B cell (primary cell): ENCODE data around the gene CRY2. TPM values are rescaled to one million over a fixed set of nuclear protein-coding genes. Genes with fewer than 3 reads are reported as not detected.
A peak's percentile ranks its signal among the peaks of the same experiment; 100 is the strongest.
"Not testable (repeated sequence)": the region's sequence is repeated elsewhere in the genome, so short reads cannot be mapped to it uniquely, and the experiment has no call there.

Source experiments
- ATAC-seq: fragments of 200-7000 bp; cut with Tn5 transposase; one replicate; pipeline ENCODE4 v1.10.0; 2021; ENCODE audit warnings: low read depth, mild to moderate bottlenecking, moderate number of reproducible peaks, moderate library complexity
- CTCF ChIA-PET: fragments of 350-600 bp; sonication (Branson Sonifier 250); formaldehyde crosslinking; loops from one replicate; lab custom pipeline; 2021; ENCODE audit warnings: antibody characterized with exemption, inconsistent platforms; lab: Charles Lee
- POLR2A ChIA-PET: fragments of 350-600 bp; sonication (Branson Sonifier 250); formaldehyde crosslinking; loops from one replicate; lab custom pipeline; 2021; ENCODE audit warnings: antibody characterized with exemption; lab: Charles Lee
- DNase-seq: peaks from one replicate; pipeline ENCODE4 v3.0.0; 2013
- H2AFZ ChIP-seq: 2 replicates; pipeline ENCODE4 v1.6.1; 2012; ENCODE audit warnings: mild to moderate bottlenecking, low read depth, low read length; ENCODE audit not compliant: insufficient read depth, poor library complexity, severe bottlenecking
- H3K27ac ChIP-seq, 2 donors: 1 replicate in 1 of 2; 2 replicates in 1 of 2; pipeline ENCODE4 v1.5.1; 2012 to 2013; ENCODE audit warnings: low read length in 2 of 2, mild to moderate bottlenecking in 2 of 2, moderate library complexity in 1 of 2
- H3K27me3 ChIP-seq, 4 experiments: fragments of 200-600 bp in 1 of 4; sonication (generic) in 1 of 4; replicated peaks in 1 of 4; 1 replicate in 2 of 4; 2 replicates in 2 of 4; pipeline versions ENCODE4 v1.6.1 to v1.7.0; 2013 to 2016; ENCODE audit warnings: low read length in 3 of 4, mild to moderate bottlenecking in 2 of 4, mixed read lengths in 1 of 4, moderate library complexity in 1 of 4; ENCODE audit not compliant: insufficient read depth in 4 of 4, control insufficient read depth in 3 of 4; ENCODE audit errors: control extremely low read depth in 1 of 4
- H3K36me3 ChIP-seq, 2 experiments: replicated peaks in 1 of 2; 1 replicate in 1 of 2; 2 replicates in 1 of 2; pipeline versions ENCODE4 v1.6.1 to v1.7.1; 2013; ENCODE audit warnings: low read length in 1 of 2; ENCODE audit not compliant: insufficient read depth in 2 of 2, control insufficient read depth in 1 of 2; ENCODE audit errors: control extremely low read depth in 1 of 2, extremely low read depth in 1 of 2
- H3K4me1 ChIP-seq, 2 donors: fragments of 200-600 bp in 1 of 2; sonication (generic) in 1 of 2; 1 replicate in 1 of 2; 2 replicates in 1 of 2; pipeline versions ENCODE4 v1.5.1 to v1.6.1; 2013 to 2017; ENCODE audit warnings: low read length in 2 of 2; ENCODE audit not compliant: control insufficient read depth in 2 of 2, insufficient read depth in 2 of 2
- H3K4me2 ChIP-seq: replicated peaks from 2 replicates; pipeline ENCODE3; 2012; ENCODE audit warnings: mild to moderate bottlenecking, low read depth, low read length; ENCODE audit not compliant: poor library complexity, severe bottlenecking
- H3K4me3 ChIP-seq, 5 experiments: fragments of 200-600 bp in 1 of 5; sonication (generic) in 1 of 5; 1 replicate in 3 of 5; 2 replicates in 2 of 5; pipeline versions ENCODE4 v1.5.1 to v1.7.0; 2011 to 2016; ENCODE audit warnings: low read length in 4 of 5, mild to moderate bottlenecking in 4 of 5, low read depth in 2 of 5, control low read depth in 1 of 5, moderate library complexity in 1 of 5; ENCODE audit not compliant: insufficient read depth in 1 of 5; ENCODE audit errors: control extremely low read depth in 1 of 5, extremely low read depth in 1 of 5
- H3K79me2 ChIP-seq: fragments of 200-600 bp; sonication (generic); one replicate; pipeline ENCODE4 v1.6.0; 2016; ENCODE audit warnings: low read length; ENCODE audit not compliant: control insufficient read depth, insufficient read depth
- H3K9ac ChIP-seq: fragments of 200-600 bp; sonication (generic); 2 replicates; pipeline ENCODE4 v1.6.1; 2017; ENCODE audit warnings: mild to moderate bottlenecking, low read length, moderate library complexity
- H3K9me3 ChIP-seq, 3 donors: one replicate each; pipeline versions ENCODE4 v1.6.1 to v1.7.1; 2013; ENCODE audit warnings: low read length in 2 of 3; ENCODE audit not compliant: control insufficient read depth in 2 of 3, insufficient read depth in 1 of 3; ENCODE audit errors: control extremely low read depth in 1 of 3
- H4K20me1 ChIP-seq: 2 replicates; pipeline ENCODE4 v1.6.0; 2012; ENCODE audit warnings: mild to moderate bottlenecking, low read length; ENCODE audit not compliant: insufficient read depth, control insufficient read depth, poor library complexity, severe bottlenecking
- H3K27ac Mint-ChIP-seq: one replicate; pipeline ENCODE4 v1.8.0; 2021; ENCODE audit warnings: mixed read lengths
- H3K27me3 Mint-ChIP-seq: one replicate; pipeline ENCODE4 v1.8.0; 2021; ENCODE audit warnings: mixed read lengths
- H3K4me1 Mint-ChIP-seq: one replicate; pipeline ENCODE4 v1.8.0; 2021; ENCODE audit warnings: mixed read lengths
- H3K4me3 Mint-ChIP-seq: one replicate; pipeline ENCODE4 v1.8.0; 2021; ENCODE audit warnings: mixed read lengths
- H3K9me3 Mint-ChIP-seq: one replicate; pipeline ENCODE4 v1.8.0; 2022; ENCODE audit warnings: mixed read lengths; ENCODE audit not compliant: insufficient read depth
- EZH2 ChIP-seq: IDR thresholded peaks from 2 replicates; pipeline ENCODE4 v1.6.1; 2012; ENCODE audit warnings: borderline replicate concordance, low read depth, mild to moderate bottlenecking, moderate library complexity, low read length; ENCODE audit not compliant: insufficient read depth, poor library complexity, severe bottlenecking
- WGBS: methylation state at CpG from one replicate; pipeline ENCODE4 v1.1.5; 2013; ENCODE audit warnings: missing lambda C conversion rate; ENCODE audit not compliant: insufficient coverage; 5-methylcytosine and 5-hydroxymethylcytosine counted together
- intact Hi-C: fragments of 100-400 bp; cut with micrococcal nuclease; formaldehyde crosslinking; loops from one replicate; pipeline ENCODE4 v1.10.0; 2022
- polyA plus RNA-seq: library from polyadenylated mRNA; depleted of rRNA; stranded (reverse); fragments of >200 nt; gene quantifications from 2 replicates; pipeline ENCODE4 v1.2.3, GENCODE V29; 2012
- total RNA-seq, 2 donors: library from RNA; stranded (reverse); fragments of 120-200 nt in 1 of 2; gene quantifications; 1 replicate in 1 of 2; 2 replicates in 1 of 2; pipeline versions ENCODE4 v1.2.3 to v1.2.4, GENCODE V29; 2013 to 2022
- TF ChIP-seq, protein P1 (sequence below): fragments of 200-600 bp; IDR thresholded peaks from one replicate; pipeline ENCODE4 v1.8.0; 2022; ENCODE audit warnings: antibody characterized with exemption, mild to moderate bottlenecking

Gene CRY2
- total and polyA plus RNA-seq, 2 donors (not counting 1 experiment from before 2014, with no cell fraction given) = 20.4 to 65.1 TPM

- Mint-ChIP-seq H3K27me3 (no peaks in the 10 kb centered on the region), H3K4me3 (peak overlapping the region; percentile 24), H3K4me1 (peaks cover 41% of the 10 kb centered on the region), H3K9me3 (no peaks in the 10 kb centered on the region), H3K27ac (peak overlapping the region; percentile 85)
- ATAC-seq = peak; percentile 69
- peaks cover 0 to 4% (median 0%) of the 10 kb centered on the region in 3 donors for H3K9me3 ChIP-seq
- H3K4me1 ChIP-seq = peaks cover 19 to 33% of the 10 kb centered on the region in 2 donors
- H4K20me1 ChIP-seq = no peaks in the 10 kb centered on the region
- TF ChIP-seq EZH2 = no peak
- TF ChIP-seq, protein P1, sequence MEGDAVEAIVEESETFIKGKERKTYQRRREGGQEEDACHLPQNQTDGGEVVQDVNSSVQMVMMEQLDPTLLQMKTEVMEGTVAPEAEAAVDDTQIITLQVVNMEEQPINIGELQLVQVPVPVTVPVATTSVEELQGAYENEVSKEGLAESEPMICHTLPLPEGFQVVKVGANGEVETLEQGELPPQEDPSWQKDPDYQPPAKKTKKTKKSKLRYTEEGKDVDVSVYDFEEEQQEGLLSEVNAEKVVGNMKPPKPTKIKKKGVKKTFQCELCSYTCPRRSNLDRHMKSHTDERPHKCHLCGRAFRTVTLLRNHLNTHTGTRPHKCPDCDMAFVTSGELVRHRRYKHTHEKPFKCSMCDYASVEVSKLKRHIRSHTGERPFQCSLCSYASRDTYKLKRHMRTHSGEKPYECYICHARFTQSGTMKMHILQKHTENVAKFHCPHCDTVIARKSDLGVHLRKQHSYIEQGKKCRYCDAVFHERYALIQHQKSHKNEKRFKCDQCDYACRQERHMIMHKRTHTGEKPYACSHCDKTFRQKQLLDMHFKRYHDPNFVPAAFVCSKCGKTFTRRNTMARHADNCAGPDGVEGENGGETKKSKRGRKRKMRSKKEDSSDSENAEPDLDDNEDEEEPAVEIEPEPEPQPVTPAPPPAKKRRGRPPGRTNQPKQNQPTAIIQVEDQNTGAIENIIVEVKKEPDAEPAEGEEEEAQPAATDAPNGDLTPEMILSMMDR = no peak
- intact Hi-C loops = loop anchor here (1.0 kb wide), 1 partner anchor 24 kb away; no protein-coding TSS in a partner anchor
- H3K9ac ChIP-seq = no peak overlapping the region
- no peak overlapping the region for H2AFZ ChIP-seq
- POLR2A ChIA-PET = interaction anchor here (1.0 kb wide), 1 partner anchor 19 kb away, joined by 3 read pairs; no protein-coding TSS in a partner anchor
- DNase-seq = peak; percentile 47
- no peak overlapping the region for H3K4me2 ChIP-seq
- CTCF ChIA-PET = interaction anchor here (1.1 to 1.3 kb wide), 2 partner anchors 24 to 47 kb away, joined by 4 to 9 read pairs; no protein-coding TSS in a partner anchor
- WGBS = 60% methylated on average over 3 of the region's 6 CpGs
- no peak overlapping the region for H3K4me3 ChIP-seq
- no peaks in the 10 kb centered on the region for H3K36me3 ChIP-seq
- no peaks in the 10 kb centered on the region for H3K27me3 ChIP-seq
- no peaks in the 10 kb centered on the region for H3K79me2 ChIP-seq
- peak overlapping the region; percentile 36 to 60 for H3K27ac ChIP-seq
Measured at GRCh38 chr11:45818961-45819605, 28.2 kb upstream of the CRY2 start.

GRCh38 chr11:45820211-45820857, 26.9 kb upstream of the CRY2 start:
- Histone ChIP-seq H3K4me2 (no peak overlapping the region), H3K4me3 (no peak overlapping the region), H3K4me1 (peaks cover 19 to 33% of the 10 kb centered on the region in 2 donors), H4K20me1 (no peaks in the 10 kb centered on the region), H3K36me3 (no peaks in the 10 kb centered on the region), H3K27ac (no peak overlapping the region), H3K9ac (no peak overlapping the region), H2AFZ (no peak overlapping the region), H3K9me3 (peaks cover 0 to 4% (median 0%) of the 10 kb centered on the region in 3 donors), H3K79me2 (no peaks in the 10 kb centered on the region), H3K27me3 (no peaks in the 10 kb centered on the region)
- CTCF ChIA-PET = interaction anchor here (1.1 to 1.3 kb wide), 2 partner anchors 22 to 49 kb away, joined by 4 to 9 read pairs; no protein-coding TSS in a partner anchor
- POLR2A ChIA-PET = no interaction called here
- Mint-ChIP-seq H3K27ac (no peak overlapping the region), H3K4me1 (peaks cover 41% of the 10 kb centered on the region), H3K9me3 (no peaks in the 10 kb centered on the region), H3K27me3 (peaks cover 3% of the 10 kb centered on the region), H3K4me3 (no peak overlapping the region)
- no peak for TF ChIP-seq EZH2
- TF ChIP-seq, protein P1 = no peak
- ATAC-seq = no peak
- DNase-seq = no peak
- intact Hi-C loops = no loop called here
- WGBS = 95% methylated on average over 5 of the region's 5 CpGs

GRCh38 chr11:45826492-45826891, 20.8 kb upstream of the CRY2 start:
- CTCF ChIA-PET, ATAC-seq, H3K4me1 ChIP-seq, H3K79me2 ChIP-seq, H3K27ac ChIP-seq, H2AFZ ChIP-seq, H3K4me2 ChIP-seq, POLR2A ChIA-PET, H3K36me3 ChIP-seq, H4K20me1 ChIP-seq, H3K4me3 ChIP-seq, intact Hi-C loops, DNase-seq, H3K9ac ChIP-seq, H3K27ac Mint-ChIP-seq, H3K4me3 Mint-ChIP-seq, H3K9me3 ChIP-seq, H3K9me3 Mint-ChIP-seq, H3K4me1 Mint-ChIP-seq: not testable (repeated sequence)
- peaks cover 0 to 12% (median 6%) of the 10 kb centered on the region in 4 experiments for H3K27me3 ChIP-seq
- H3K27me3 Mint-ChIP-seq = peaks cover 33% of the 10 kb centered on the region
- 49% methylated on average over 6 of the region's 7 CpGs for WGBS
